ENCODE measurements around the gene ESRRA.
"Not testable (repeated sequence)": the region's sequence is repeated elsewhere in the genome, so short reads cannot be mapped to it uniquely, and the experiment has no call there.

Gene ESRRA

DNA sequence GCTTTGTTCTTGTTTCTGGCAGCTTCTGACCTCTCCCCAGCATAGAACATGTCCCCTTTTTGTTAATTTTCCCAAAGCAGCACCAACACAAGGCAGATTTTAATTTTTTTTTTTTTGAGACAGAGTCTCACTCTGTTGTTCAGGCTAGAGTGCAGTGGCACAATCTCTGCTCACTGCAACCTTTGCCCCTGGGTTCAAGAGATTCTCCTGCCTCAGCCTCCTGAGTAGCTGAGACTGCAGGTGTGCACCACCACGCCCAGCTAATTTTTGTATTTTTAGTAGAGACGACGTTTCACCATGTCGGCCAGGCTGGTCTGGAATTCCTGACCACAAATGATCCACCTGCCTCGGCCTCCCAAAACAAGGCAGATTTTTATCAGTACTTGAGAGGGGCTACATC, 2.5 kb downstream of the ESRRA start:
- in situ Hi-C loops (cut with MboI; ENCODE audit: low sequenced_read_pairs) = not testable (repeated sequence)

DNA sequence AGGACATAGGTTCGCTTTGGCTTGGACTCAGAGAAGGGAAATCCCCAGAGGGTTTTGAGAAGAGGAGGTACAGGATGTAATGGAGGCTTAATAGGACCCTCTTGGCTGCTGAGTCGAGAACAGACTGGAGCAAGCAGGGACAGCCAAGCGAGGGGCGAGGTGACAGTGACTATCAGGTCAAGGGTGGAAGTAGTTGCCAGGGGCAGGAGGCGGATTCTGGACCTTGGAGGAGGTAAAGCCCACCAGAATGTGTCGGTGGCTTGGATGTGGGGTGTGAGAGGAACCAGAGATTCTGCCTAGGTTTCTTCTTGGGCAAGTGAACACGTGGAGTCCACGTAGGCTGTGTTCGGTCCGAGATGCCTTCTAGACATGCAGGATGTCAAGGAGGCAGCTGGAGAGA, 7.6 kb downstream of the ESRRA start:
- in situ Hi-C loops (cut with MboI; ENCODE audit: low sequenced_read_pairs) = no loop called here

DNA sequence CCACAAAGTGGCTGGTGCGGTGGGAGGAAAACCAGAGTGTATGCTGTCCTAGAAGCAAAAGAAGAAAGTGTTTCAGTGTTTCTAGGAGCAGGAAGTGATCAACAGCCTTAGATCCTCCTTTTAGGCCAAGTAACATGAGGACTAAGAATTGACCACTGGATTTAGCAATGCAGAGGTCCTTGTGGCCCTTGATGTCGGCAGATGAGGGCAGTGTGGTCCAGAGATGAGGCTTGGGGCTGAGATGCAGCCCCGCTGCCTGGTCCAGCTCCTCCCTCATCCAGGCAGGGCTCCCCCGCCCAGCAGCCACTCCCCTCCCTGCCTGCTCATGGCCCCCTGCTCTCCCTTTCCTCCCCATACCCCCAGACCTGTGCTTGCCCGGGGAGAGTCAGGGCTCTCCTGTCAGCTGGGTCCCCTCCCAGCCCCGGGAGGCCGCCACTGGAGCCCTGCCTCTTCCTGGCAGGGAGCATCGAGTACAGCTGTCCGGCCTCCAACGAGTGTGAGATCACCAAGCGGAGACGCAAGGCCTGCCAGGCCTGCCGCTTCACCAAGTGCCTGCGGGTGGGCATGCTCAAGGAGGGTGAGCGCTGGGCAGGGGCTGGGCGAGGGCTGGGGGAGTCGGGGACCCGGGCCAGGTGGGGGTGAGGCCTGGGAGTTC, 8.3 kb downstream of the ESRRA start:
- in situ Hi-C loops (cut with MboI; ENCODE audit: low sequenced_read_pairs) = no loop called here

DNA sequence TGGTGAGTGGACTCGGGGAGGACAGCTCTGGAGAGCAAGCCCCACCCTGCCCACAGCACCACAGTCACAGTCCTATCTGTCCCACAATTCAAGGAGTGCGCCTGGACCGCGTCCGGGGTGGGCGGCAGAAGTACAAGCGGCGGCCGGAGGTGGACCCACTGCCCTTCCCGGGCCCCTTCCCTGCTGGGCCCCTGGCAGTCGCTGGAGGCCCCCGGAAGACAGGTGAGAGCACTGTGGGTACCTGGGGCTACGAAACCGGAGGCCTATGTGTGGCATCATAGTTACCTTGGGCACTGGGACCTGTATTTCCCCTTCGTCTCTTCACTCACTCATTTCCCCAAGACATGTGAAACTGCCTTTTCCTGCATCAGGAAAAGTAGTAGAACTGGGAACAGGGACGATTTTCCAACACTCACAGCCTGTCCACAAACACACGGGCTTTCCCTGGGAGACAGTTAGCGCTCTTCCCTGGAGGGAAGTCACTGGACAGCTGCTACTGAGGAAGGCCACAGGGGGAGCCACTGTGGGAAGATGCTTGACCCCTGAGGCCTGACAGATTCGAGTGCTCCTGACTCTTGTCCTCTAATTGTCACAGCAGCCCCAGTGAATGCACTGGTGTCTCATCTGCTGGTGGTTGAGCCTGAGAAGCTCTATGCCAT, 9.0 kb downstream of the ESRRA start:
- in situ Hi-C loops (cut with MboI; ENCODE audit: low sequenced_read_pairs) = no loop called here

DNA sequence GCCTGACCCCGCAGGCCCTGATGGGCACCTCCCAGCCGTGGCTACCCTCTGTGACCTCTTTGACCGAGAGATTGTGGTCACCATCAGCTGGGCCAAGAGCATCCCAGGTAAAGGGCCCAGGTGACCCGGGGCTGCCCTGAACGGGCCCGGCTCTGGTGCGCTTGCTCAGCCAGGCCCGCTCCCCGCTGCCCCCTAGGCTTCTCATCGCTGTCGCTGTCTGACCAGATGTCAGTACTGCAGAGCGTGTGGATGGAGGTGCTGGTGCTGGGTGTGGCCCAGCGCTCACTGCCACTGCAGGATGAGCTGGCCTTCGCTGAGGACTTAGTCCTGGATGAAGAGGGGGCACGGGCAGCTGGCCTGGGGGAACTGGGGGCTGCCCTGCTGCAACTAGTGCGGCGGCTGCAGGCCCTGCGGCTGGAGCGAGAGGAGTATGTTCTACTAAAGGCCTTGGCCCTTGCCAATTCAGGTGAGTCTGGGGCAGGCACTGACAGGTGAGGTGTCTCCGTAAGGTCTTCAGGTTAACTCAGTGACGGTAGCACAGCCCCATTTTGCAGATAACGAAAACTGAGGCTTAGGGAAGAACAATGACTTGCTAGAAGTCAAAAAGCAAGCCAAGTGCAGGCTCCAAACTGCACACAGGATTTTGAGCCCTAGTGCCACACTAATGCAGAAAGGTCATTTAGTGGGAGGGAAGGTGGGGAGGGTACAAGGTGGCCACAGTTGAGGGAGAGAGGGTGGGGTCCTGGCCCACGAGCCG, 9.7 kb downstream of the ESRRA start:
- in situ Hi-C loops (cut with MboI; ENCODE audit: low sequenced_read_pairs) = no loop called here

DNA sequence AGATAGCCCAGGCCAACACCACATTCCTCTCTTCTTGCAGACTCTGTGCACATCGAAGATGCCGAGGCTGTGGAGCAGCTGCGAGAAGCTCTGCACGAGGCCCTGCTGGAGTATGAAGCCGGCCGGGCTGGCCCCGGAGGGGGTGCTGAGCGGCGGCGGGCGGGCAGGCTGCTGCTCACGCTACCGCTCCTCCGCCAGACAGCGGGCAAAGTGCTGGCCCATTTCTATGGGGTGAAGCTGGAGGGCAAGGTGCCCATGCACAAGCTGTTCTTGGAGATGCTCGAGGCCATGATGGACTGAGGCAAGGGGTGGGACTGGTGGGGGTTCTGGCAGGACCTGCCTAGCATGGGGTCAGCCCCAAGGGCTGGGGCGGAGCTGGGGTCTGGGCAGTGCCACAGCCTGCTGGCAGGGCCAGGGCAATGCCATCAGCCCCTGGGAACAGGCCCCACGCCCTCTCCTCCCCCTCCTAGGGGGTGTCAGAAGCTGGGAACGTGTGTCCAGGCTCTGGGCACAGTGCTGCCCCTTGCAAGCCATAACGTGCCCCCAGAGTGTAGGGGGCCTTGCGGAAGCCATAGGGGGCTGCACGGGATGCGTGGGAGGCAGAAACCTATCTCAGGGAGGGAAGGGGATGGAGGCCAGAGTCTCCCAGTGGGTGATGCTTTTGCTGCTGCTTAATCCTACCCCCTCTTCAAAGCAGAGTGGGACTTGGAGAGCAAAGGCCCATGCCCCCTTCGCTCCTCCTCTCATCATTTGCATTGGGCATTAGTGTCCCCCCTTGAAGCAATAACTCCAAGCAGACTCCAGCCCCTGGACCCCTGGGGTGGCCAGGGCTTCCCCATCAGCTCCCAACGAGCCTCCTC, 10.6 kb downstream of the ESRRA start:
- in situ Hi-C loops (cut with MboI; ENCODE audit: low sequenced_read_pairs) = not testable (repeated sequence)

DNA sequence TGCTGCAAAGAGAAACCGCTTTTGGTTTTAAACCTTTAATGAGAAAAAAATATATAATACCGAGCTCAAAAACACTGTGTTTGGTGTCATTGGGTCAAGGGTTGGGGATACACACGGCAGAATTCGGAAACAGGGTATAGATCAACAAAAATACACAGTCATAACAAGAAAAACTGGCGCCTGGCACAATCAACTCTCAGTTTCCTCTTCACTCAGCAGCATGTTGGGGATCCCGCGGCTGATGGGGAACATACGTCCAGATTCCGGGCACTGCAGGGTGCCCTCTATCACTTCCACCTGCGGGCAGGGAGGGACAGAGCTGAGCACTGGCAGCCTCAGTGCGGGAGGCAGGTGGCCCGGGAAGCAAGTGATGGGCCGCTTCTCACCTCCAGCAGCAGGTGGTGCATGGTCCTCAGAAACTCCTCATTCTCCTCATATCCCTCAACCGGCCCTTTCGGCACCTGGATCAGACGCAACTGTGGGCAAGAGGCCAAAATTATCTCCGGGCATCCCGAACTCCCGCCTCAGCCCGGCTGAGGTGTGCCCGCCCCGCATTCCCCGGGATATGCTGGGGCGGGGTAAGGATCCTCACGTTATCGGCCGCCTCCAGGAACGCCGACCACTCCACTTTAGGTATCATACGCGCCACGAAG, 11.5 kb downstream of the ESRRA start:
- in situ Hi-C loops (cut with MboI; ENCODE audit: low sequenced_read_pairs) = no loop called here

DNA sequence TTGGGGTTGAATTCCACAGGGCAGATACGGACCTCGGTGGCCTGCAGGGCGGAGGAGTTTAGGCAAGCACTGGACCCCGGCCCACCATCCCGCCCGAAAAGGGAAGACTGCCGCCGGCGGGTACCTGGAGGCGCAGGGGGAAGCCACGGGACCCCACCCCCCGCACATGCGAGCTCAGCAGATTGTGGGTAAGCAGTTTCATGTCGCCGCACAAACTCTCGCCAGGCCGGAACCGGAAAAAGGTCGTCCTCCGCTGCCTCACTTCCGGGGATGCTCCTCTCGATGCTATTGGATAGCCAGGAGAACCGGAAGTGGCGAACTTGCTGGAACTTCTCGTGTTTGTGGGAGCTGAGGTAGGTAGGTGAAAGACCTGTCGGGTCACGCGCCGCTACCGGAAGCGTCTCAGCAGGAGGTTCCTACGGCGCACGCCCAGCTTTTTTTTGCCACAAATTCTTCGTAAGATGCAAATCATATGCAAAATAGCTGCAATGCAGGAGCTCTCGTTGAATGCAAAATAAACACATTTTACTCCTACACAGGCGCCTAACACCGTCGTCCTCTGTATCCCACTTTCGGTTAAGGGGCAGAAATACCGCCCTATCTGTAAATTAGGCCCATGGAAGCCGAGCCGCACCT, 12.1 kb downstream of the ESRRA start, which contains the start of gene TRMT112:
Gene TRMT112 (minus strand): TSS at position 235 of the 636 bp plus-strand sequence. CDS start 33 bp downstream, at position 202.
- in situ Hi-C loops (cut with MboI; ENCODE audit: low sequenced_read_pairs) = no loop called here

DNA sequence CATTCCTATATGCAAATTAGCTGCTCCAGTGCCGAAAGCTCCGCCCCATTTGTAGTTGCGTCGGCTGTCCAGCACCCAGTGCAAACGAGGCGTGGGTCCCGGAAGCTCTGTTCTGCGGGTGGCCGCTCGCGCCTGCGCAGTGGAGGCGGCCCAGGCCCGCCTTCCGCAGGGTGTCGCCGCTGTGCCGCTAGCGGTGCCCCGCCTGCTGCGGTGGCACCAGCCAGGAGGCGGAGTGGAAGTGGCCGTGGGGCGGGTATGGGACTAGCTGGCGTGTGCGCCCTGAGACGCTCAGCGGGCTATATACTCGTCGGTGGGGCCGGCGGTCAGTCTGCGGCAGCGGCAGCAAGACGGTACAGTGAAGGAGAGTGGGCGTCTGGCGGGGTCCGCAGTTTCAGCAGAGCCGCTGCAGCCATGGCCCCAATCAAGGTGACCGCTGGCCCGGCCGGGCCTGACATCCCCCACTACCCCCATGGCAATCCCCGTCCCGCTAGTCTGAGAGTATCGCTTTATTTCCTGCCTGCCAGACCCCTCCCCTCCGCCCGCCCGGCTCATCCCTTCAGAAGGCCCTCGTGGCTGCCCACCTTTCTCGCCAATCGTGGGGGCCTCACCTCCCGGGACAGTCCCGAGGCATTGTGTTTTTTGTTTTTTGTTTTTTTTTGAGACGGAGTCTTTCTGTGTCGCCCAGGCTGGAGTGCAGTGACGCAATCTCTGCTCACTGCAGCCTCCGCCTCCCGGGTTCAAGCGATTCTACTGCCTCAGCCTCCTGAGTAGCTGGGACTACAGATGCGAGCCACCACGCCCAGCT, 12.8 kb downstream of the ESRRA start, which contains the start of gene PRDX5:
Gene PRDX5 (plus strand): TSS at position 161 of the 805 bp plus-strand sequence. CDS start 95 bp downstream, at position 256.
- in situ Hi-C loops (cut with MboI; ENCODE audit: low sequenced_read_pairs) = no loop called here

DNA sequence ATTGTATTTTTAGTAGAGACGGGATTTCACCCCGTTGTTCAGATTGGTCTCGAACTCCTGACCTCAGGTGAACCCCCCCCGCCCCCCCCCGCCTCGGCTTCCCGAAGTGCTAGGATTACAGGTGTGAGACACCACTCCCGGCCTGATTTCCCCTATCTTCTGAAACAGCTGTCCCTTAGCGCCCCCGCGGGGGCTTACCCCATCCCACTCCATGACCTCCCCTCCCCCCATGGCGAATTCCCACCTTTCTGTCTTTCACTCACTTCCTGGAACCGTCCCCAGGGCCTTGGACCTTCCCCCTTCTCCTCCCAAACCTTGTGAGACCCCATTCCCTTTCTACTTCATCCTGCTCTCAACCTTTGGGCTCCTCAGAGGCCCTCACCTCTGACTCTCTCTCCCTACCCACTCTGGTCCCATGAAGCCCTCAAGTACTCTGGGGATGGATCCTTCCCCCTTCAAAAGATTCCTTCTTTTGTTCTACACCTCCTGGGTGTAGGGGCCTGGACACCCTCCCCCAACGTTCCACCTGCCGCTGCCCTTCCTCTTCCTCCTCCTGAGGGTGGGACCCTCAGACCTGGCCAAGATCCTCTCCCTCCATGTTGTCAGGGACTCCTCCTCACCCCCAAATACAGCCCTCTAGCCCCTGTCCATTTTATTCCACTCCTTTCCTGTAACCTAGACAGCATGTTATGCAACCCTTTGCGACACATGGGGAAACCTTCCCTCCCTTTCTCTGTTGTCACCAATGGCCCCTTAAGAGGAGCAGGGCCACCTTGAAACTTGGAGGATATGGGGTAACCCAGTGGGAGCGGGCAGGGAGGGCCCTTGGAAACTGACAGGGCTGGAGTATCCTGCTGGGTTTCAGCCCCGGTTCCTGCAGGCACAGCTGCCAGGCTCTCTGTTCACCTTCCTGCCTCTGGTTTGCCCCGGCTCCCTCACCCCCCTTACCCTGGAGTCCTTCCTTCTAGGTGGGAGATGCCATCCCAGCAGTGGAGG, 13.7 kb downstream of the ESRRA start:
- in situ Hi-C loops (cut with MboI; ENCODE audit: low sequenced_read_pairs) = no loop called here

DNA sequence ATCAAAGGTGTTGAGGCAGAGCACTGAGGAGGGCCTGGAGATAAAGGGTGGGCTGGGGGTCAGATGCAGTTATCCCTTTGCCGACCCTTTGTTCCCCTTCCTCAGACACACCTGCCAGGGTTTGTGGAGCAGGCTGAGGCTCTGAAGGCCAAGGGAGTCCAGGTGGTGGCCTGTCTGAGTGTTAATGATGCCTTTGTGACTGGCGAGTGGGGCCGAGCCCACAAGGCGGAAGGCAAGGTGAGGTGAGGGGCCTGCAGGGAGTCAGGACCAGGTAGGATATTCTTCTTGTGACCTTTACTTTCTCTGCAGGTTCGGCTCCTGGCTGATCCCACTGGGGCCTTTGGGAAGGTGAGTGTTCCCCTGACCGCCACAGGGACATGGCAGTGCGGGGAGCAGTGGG, 15.2 kb downstream of the ESRRA start:
- in situ Hi-C loops (cut with MboI; ENCODE audit: low sequenced_read_pairs) = no loop called here

DNA sequence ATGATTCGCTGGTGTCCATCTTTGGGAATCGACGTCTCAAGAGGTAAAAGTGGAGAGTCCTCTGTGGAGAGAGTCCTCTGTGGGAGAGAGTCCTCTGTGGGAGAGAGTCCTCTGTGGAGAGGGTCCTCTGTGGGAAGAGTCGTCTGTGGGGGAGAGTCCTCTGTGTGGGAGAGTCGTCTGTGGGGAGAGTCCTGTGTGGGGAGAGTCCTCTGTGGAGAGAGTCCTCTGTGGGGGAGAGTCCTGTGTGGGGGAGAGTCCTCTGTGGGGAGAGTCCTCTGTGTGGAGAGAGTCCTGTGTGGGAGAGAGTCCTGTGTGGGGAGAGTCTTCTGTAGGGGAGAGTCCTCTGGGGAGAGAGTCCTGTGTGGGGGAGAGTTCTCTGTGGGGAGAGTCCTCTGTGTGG, 15.7 kb downstream of the ESRRA start:
- in situ Hi-C loops (cut with MboI; ENCODE audit: low sequenced_read_pairs) = no loop called here

DNA sequence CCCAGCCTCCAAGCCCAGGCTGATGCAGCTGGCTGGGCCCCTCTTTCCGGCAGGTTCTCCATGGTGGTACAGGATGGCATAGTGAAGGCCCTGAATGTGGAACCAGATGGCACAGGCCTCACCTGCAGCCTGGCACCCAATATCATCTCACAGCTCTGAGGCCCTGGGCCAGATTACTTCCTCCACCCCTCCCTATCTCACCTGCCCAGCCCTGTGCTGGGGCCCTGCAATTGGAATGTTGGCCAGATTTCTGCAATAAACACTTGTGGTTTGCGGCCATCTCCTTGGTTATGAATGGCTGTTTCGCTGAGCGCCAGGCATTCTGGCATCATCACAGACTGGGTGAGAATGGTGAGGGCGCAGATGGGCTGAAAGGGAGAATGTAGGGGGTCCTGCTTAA, 16.2 kb downstream of the ESRRA start:
- in situ Hi-C loops (cut with MboI; ENCODE audit: low sequenced_read_pairs) = no loop called here

DNA sequence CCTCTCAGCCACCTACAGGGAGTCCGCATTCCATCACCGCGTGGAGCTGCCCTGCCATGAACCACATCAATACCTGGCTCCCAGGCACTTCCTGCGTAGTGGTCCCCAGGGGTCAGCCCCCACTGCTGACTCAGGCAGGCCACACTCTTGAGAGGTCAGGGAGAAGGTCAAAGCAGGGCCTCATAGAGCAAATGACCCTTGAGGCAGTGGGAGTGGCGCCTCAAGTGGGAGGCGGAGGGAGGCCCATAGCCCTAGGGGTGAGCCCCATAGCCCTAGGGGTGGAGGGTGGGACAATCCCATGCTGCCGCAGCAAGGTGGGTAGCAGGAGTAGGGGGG, 17.6 kb downstream of the ESRRA start:
- in situ Hi-C loops (cut with MboI; ENCODE audit: low sequenced_read_pairs) = no loop called here

DNA sequence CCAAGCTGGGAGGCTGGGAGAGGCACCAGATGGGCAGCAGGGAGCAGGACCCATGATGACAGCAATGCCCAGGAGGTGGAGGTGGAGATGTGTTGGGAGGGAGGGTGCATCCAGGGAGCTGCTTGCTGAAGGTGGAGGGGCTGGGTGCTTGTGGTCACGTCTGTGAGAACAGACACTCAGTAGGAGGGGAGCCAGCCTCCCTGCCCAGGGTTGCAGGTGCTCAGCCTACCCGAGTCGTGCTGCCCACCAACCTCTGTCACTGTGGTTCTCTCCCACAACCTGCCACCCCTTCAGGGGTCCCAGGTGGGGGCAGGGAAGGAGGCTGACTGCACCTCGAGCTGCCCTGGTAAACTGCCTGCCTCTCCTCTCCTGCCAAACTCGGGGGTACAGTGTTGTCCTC, 18.0 kb downstream of the ESRRA start:
- in situ Hi-C loops (cut with MboI; ENCODE audit: low sequenced_read_pairs) = no loop called here

DNA sequence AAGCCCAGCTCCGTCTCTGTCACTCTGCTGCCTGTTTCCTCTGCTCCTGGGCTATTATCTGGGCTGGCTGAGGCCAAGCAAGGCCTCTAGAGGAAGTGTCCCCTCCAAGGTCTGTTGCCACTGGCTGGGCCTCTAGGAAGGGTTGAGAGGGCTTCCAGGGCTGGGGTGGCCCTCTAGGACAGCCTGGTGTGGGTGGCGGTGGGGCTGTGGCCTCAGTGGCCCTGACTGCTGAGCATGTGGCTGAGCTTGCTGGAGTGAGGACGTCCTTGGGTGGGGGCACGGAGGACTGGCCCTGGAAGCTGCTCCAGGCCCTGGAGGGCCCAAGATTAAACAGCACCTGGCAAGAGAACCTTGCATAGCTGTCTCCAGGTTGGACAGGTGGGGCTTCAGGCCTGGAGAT, 18.7 kb downstream of the ESRRA start:
- in situ Hi-C loops (cut with MboI; ENCODE audit: low sequenced_read_pairs) = not testable (repeated sequence)

DNA sequence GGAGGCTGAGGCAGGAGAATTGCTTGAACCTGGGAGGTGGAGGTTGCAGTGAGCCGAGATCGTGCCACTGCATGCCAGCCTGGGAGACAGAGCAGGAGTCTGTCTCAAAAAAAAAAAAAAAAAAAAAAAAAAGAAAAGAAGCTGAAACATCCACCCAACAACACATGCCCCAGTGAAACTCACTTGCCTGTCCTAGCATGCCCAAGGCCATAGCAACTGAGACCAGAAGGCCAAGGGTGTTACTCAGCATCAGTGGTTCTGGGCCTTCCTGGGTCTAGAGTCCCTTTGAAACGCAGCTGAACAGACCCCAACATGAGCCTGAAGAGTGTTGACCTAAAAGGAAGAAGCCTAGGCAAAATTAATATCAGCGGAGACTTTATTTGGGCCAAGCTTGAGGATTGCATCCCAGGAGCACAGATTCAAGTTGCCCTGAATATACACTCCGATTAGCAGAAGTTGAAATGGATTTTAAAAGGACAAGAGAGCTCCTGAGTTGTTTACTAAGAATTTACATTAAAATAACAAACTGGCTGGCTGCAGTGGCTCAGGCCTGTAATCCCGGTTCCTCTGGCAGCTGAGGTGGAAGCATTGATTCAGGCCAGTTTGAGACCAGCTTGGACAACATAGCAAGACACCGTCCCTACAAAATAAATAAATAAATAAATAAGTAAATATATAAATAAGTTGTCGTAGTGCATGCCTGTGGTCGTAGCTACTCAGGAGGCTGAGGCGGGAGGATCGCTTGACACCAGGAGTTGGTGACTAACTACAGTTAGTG, 19.6 kb downstream of the ESRRA start:
- in situ Hi-C loops (cut with MboI; ENCODE audit: low sequenced_read_pairs) = no loop called here
